GM18526 (cell line): ENCODE measurements around the gene P2RX6.

Experiments
- POLR2A ChIP-seq: IDR thresholded peaks from 3 replicates; pipeline ENCODE4 v1.6.1; 2011; ENCODE audit not compliant: insufficient read length; ENCODE audit errors: extremely low read depth

The P2RX6 gene

GRCh38 chr22:20997536-20998257 lies 17.3 kb upstream of the P2RX6 start:
- TF ChIP-seq POLR2A: peak; percentile 5

GRCh38 chr22:20998411-20999336 lies 16.3 kb upstream of the P2RX6 start:
- no peak for TF ChIP-seq POLR2A

GRCh38 chr22:20999350-21000206 lies 15.4 kb upstream of the P2RX6 start:
- no peak for TF ChIP-seq POLR2A

GRCh38 chr22:21000207-21000986 lies 14.6 kb upstream of the P2RX6 start:
- no peak for TF ChIP-seq POLR2A

GRCh38 chr22:21000987-21001600 lies 13.9 kb upstream of the P2RX6 start:
- TF ChIP-seq POLR2A: no peak

GRCh38 chr22:21001601-21002325 lies 13.2 kb upstream of the P2RX6 start, which contains the start of gene THAP7:
Gene THAP7, minus strand, starts transcription at chr22:21002118. Its CDS starts 207 bp downstream, at chr22:21001911.
- peak; percentile 94 for TF ChIP-seq POLR2A

GRCh38 chr22:21003782-21004181 lies 11.2 kb upstream of the P2RX6 start:
- TF ChIP-seq POLR2A: no peak

- no peak for TF ChIP-seq POLR2A
Observed at GRCh38 chr22:21009638-21010425, 5.1 kb upstream of the P2RX6 start.

GRCh38 chr22:21010426-21011113 lies 4.4 kb upstream of the P2RX6 start:
- no peak for TF ChIP-seq POLR2A

GRCh38 chr22:21012446-21013407 lies 2.2 kb upstream of the P2RX6 start:
- TF ChIP-seq POLR2A: no peak

- TF ChIP-seq POLR2A: no peak
Observed at GRCh38 chr22:21013657-21014201, 1.2 kb upstream of the P2RX6 start.
